A204.1 (cell line): ENCODE data around the gene VPS35.
A peak's percentile ranks its signal among the peaks of the same experiment; 100 is the strongest.
"Not testable (repeated sequence)": the region's sequence is repeated elsewhere in the genome, so short reads cannot be mapped to it uniquely, and the experiment has no call there.

ENCODE experiments used
- FAIRE-seq: peaks from 2 replicates; lab custom pipeline; 2012; peaks lifted over from hg19 to GRCh38; lab: Jason Lieb, UNC

The VPS35 gene

GRCh38 chr16:46651305-46651704, 37.7 kb downstream of the VPS35 start:
- no peak for FAIRE-seq

- FAIRE-seq = no peak
Measured at GRCh38 chr16:46650254-46650623, 38.7 kb downstream of the VPS35 start.

GRCh38 chr16:46649588-46650253, 39.3 kb downstream of the VPS35 start:
- FAIRE-seq = no peak

GRCh38 chr16:46648656-46649055, 40.3 kb downstream of the VPS35 start:
- no peak for FAIRE-seq

- no peak for FAIRE-seq
Measured at GRCh38 chr16:46638947-46639925, 49.7 kb downstream of the VPS35 start.

GRCh38 chr16:46632778-46633733, 55.9 kb downstream of the VPS35 start:
- FAIRE-seq = no peak

- peak; percentile 96 for FAIRE-seq
Measured at GRCh38 chr16:46629331-46630219, 59.4 kb downstream of the VPS35 start.

- FAIRE-seq = no peak
Measured at GRCh38 chr16:46627746-46628145, 61.2 kb downstream of the VPS35 start.

GRCh38 chr16:46626681-46627080, 62.3 kb downstream of the VPS35 start:
- FAIRE-seq = not testable (repeated sequence)

- not testable (repeated sequence) for FAIRE-seq
Measured at GRCh38 chr16:46624862-46625261, 64.1 kb downstream of the VPS35 start.

GRCh38 chr16:46623707-46624106, 65.3 kb downstream of the VPS35 start:
- not testable (repeated sequence) for FAIRE-seq

GRCh38 chr16:46623246-46623645, 65.7 kb downstream of the VPS35 start:
- not testable (repeated sequence) for FAIRE-seq

GRCh38 chr16:46621934-46622676, 66.9 kb downstream of the VPS35 start:
- FAIRE-seq = no peak

GRCh38 chr16:46621006-46621933, 67.7 kb downstream of the VPS35 start, which contains the start of gene SHCBP1:
SHCBP1 (minus strand) TSS chr16:46621379; CDS start chr16:46621359, 20 bp downstream.
- FAIRE-seq = peak; percentile 34

GRCh38 chr16:46620266-46621005, 68.5 kb downstream of the VPS35 start:
- no peak for FAIRE-seq

GRCh38 chr16:46618516-46618915, 70.5 kb downstream of the VPS35 start:
- no peak for FAIRE-seq

GRCh38 chr16:46614006-46614405, 75.0 kb downstream of the VPS35 start:
- no peak for FAIRE-seq

GRCh38 chr16:46613352-46613751, 75.6 kb downstream of the VPS35 start:
- FAIRE-seq = no peak
